Stimulated activated CD8-positive, alpha-beta memory T cell treated with anti-CD3 and anti-CD28 coated beads, Interleukin-4, amount 100 ng/mL, for 4 hours (primary cell): ENCODE data around the gene MBD6.
"Not testable (repeated sequence)": the region's sequence is repeated elsewhere in the genome, so short reads cannot be mapped to it uniquely, and the experiment has no call there.

Source experiments
- DNase-seq, 2 donors: peaks; one replicate each; pipeline ENCODE4 v3.0.0-alpha.2; 2020; ENCODE audit warnings: low read depth in 2 of 2, low spot score in 1 of 2

The MBD6 gene

GRCh38 chr12:57570438-57570837, 47.8 kb downstream of the MBD6 start:
- not testable (repeated sequence) for DNase-seq

GRCh38 chr12:57571926-57572762, 49.5 kb downstream of the MBD6 start:
- DNase-seq = no peak

- DNase-seq = no peak
These were observed 52.2 kb downstream of the MBD6 start for GRCh38 chr12:57574795-57575194.

- DNase-seq = no peak
These were observed 53.4 kb downstream of the MBD6 start for GRCh38 chr12:57575771-57576612.

- DNase-seq = no peak
These were observed 54.1 kb downstream of the MBD6 start for GRCh38 chr12:57576613-57577160.

GRCh38 chr12:57577981-57578758, 55.5 kb downstream of the MBD6 start:
- no peak for DNase-seq

- no peak for DNase-seq
These were observed 56.4 kb downstream of the MBD6 start for GRCh38 chr12:57579011-57579410.
